Naive B cell (primary cell): ENCODE measurements around the gene AKNAD1. TPM values are rescaled to one million over a fixed set of nuclear protein-coding genes. Genes with fewer than 3 reads are reported as not detected.
A peak's percentile ranks its signal among the peaks of the same experiment; 100 is the strongest.

Source experiments
- ATAC-seq, 2 donors: fragments of 150-1000 bp; cut with Tn5 transposase; 2 replicates each; pipeline ENCODE4 v1.10.0; 2021; ENCODE audit warnings: low read depth in 2 of 2, mild to moderate bottlenecking in 2 of 2, moderate library complexity in 2 of 2
- DNase-seq: peaks from one replicate; pipeline ENCODE4 v3.0.0; 2022
- H3K27ac Mint-ChIP-seq, 6 donors: one replicate each; pipeline ENCODE4 v1.8.0; 2020 to 2022; ENCODE audit warnings: mild to moderate bottlenecking in 6 of 6, mixed read lengths in 6 of 6, moderate library complexity in 5 of 6, inconsistent platforms in 2 of 6
- H3K27me3 Mint-ChIP-seq, 3 donors: one replicate each; pipeline ENCODE4 v1.8.0; 2021 to 2022; ENCODE audit warnings: mixed read lengths in 3 of 3, mild to moderate bottlenecking in 1 of 3
- H3K36me3 Mint-ChIP-seq, 2 donors: one replicate each; pipeline ENCODE4 v1.8.0; 2020 to 2022; ENCODE audit warnings: mixed read lengths in 2 of 2, inconsistent platforms in 1 of 2, mild to moderate bottlenecking in 1 of 2
- H3K4me1 Mint-ChIP-seq, 3 donors: one replicate each; pipeline ENCODE4 v1.8.0; 2020 to 2022; ENCODE audit warnings: mixed read lengths in 3 of 3, inconsistent platforms in 1 of 3, mild to moderate bottlenecking in 1 of 3, moderate library complexity in 1 of 3
- H3K4me3 Mint-ChIP-seq, 8 donors: one replicate each; pipeline ENCODE4 v1.8.0; 2020 to 2022; ENCODE audit warnings: mild to moderate bottlenecking in 8 of 8, mixed read lengths in 8 of 8, moderate library complexity in 8 of 8, inconsistent platforms in 2 of 8
- H3K9me3 Mint-ChIP-seq, 7 donors: one replicate each; pipeline ENCODE4 v1.8.0; 2020 to 2022; ENCODE audit warnings: mixed read lengths in 7 of 7, mild to moderate bottlenecking in 5 of 7, inconsistent platforms in 2 of 7, moderate library complexity in 1 of 7
- polyA plus RNA-seq, 6 donors: library from polyadenylated mRNA; unstranded; fragments of 300-500 nt; fragmentation: Illumina TruSeq; gene quantifications; one replicate each; pipeline ENCODE4 v1.2.3, GENCODE V29; 2021; ENCODE audit warnings: low read depth in 6 of 6

The AKNAD1 gene
- polyA plus RNA-seq, 6 donors from 2014 or later = not detected

DNA sequence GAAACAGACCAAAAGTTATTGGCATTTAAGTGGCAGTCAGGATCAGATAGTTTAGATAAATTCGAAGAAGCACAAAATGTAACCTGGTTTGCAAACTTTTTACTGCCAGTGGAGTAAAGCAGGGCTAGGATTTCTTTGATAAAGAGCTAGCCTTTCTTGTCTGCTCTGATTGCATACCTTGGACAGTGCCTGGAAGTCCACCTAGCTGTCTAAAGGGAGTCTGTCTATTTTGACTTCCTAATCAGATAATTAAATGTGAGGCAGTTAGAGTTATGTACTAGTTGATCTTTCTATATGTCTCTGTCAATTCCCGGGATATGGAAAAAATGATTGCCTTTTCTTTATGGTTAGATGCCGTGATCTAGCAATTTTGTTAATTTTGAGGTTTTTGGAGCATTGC lies 24.0 kb upstream of the AKNAD1 start:
- no peak overlapping the region for H3K27ac Mint-ChIP-seq
- no peak for DNase-seq
- no peaks in the 10 kb centered on the region for H3K27me3 Mint-ChIP-seq
- ATAC-seq = no peak
- no peaks in the 10 kb centered on the region for H3K36me3 Mint-ChIP-seq
- H3K9me3 Mint-ChIP-seq = no peaks in the 10 kb centered on the region
- no peak overlapping the region for H3K4me3 Mint-ChIP-seq
- H3K4me1 Mint-ChIP-seq = peaks cover 6 to 14% (median 13%) of the 10 kb centered on the region in 3 donors

DNA sequence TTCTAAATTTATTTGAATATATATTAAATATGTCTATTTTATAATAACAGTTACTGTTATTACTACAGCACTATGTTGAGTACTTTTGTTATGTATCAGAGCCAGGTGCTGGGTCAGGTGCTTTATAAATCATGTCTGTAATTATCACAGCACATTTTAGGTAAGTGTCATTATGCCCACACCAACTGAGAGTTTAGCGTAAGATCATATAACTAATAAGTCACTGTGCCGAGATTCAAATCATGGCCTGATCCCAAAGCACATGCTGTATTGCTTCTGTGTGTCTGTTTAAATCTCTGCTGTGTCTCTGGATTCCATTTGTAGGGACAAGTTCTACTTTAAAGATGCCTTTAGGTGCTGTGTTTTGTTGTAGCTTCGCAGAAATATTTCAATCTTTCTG lies 21.8 kb upstream of the AKNAD1 start:
- ATAC-seq (no peak), DNase-seq (no peak)
- H3K9me3 Mint-ChIP-seq = no peaks in the 10 kb centered on the region
- H3K27me3 Mint-ChIP-seq = no peaks in the 10 kb centered on the region
- peak overlapping the region in 1 of 8 donors; percentile 97 for H3K4me3 Mint-ChIP-seq
- no peaks in the 10 kb centered on the region for H3K36me3 Mint-ChIP-seq
- H3K27ac Mint-ChIP-seq = no peak overlapping the region
- peaks cover 6 to 14% (median 13%) of the 10 kb centered on the region in 3 donors for H3K4me1 Mint-ChIP-seq

DNA sequence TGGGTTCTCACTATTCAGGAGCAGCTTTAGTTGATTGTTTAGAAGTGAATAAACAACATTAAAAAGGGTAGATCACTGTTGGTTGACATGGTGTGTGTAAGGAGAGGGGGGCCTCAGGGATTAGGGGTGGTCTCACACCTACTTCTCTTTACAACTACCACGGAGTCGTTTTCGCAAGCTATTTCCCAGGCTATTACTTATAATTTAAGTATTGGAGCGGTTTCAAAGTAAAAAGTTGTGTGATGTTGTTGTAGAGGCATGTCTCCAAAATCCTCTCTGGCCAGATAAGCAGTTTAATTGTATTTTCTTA lies 21.2 kb upstream of the AKNAD1 start:
- Mint-ChIP-seq H3K36me3 (no peaks in the 10 kb centered on the region), H3K27me3 (no peaks in the 10 kb centered on the region), H3K4me1 (peaks cover 6 to 14% (median 13%) of the 10 kb centered on the region in 3 donors), H3K9me3 (no peaks in the 10 kb centered on the region), H3K27ac (peak overlapping the region in 4 of 6 donors; percentile 41 to 96 (median 66)), H3K4me3 (peak overlapping the region; percentile 90 to 100 (median 97))
- ATAC-seq (no peak), DNase-seq (no peak)

DNA sequence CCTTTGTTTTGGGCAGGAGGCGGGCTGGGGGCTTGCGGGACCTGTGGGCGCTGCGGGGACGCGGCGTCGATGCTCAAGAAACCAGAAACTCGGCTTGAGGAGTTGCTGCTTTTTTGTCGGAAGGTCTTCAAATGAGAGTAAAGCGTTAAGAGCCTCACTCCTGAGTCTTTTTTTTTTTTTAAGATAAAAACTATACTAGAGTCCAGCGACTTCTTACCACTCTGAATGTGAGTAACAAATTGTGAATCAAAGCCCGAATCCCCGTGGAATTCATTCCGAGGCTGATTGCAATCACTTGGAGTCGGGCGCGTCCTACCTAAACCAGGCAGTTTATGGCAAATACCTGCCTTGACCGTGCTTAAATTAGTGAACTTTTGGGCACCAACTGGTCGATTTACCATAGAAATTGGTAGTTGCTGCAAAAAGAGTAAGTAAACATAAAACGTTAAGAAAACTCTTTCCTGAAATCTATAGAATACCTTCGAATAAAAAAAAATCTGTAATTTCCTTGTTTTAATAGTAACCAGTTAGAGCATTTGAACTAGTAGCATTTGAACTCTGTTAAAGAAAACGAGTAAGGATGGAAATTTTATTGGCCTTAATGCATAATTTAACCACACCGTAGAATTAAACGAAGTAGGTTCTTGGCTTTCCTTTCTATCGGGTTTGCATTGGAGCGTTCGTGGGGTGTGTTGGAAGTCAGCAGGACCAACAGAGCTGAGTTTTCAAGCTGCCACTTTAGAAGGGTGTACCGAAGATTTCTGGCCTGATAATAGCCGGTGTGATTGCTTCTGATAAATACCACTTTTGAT lies 20.7 kb upstream of the AKNAD1 start:
- Mint-ChIP-seq H3K27me3 (no peaks in the 10 kb centered on the region), H3K9me3 (no peaks in the 10 kb centered on the region), H3K4me3 (peak overlapping the region; percentile 90 to 100 (median 97)), H3K36me3 (no peaks in the 10 kb centered on the region), H3K27ac (peak overlapping the region; percentile 67 to 96 (median 88)), H3K4me1 (peaks cover 6 to 14% (median 13%) of the 10 kb centered on the region in 3 donors)
- ATAC-seq = no peak
- DNase-seq = peak; percentile 8

DNA sequence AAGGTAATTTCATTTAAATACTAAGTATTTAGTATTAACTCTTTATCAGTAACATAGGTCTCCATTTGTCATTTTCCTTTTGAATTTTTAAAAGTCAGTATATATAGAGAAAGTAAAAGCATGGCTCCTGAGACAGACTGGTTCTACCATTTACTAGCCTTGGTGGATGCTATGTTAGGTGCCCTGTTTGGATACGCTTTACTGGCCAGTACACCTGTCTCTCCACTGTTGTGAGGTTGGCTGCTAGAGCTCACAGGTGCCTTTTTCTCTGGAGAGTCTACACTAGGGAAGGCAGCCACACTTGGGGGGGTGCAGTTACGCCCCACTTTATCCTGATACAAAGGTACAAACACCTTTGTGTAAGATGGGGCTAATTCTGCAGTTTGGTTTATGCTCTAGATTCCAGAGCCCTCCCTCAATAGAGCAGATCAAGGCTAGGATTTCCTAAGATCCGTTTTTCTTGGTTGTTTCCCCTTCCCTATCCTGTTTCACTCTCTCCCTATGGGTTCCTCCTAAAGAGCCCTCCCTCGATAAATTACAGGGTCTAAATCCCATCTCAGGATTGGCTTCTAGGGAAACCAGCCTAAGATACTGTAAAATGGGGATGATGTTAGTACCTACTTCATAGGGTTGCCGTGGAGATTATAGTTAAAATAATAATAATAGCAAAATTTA lies 14.3 kb upstream of the AKNAD1 start:
- Mint-ChIP-seq H3K27me3 (no peaks in the 10 kb centered on the region), H3K4me1 (peaks cover 0 to under 1% (median under 1%) of the 10 kb centered on the region in 3 donors), H3K36me3 (no peaks in the 10 kb centered on the region), H3K27ac (no peak overlapping the region), H3K4me3 (no peak overlapping the region), H3K9me3 (peaks cover 0 to 2% (median 0%) of the 10 kb centered on the region in 7 donors)
- ATAC-seq = no peak
- no peak for DNase-seq

DNA sequence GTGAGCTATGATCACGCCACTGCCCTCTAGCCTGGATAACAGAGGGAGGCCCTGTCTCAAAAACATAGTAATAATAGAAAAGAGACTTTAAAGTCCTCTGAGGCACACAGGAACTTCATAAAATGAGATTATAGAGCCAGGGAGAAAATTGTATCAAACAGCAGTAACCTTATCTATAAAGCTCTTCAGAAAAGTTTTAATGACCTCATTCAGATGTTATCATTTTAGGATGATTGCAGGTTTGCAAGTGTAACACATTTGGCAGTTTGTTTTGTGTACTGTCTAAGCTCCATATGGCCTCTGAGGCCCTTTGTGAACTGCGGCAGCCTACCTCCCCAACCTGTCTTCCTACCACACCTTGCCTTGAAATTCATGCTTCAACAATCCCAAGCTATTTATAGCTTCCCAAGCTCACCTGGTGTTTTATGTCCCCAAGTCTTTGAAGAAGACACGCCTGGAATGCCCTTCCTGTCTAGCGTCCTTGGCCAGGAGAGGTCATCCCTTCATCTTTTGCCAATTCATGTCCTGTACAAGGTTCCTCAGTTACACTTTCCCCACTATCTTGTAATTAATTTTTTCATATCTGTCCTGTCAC lies 8.5 kb upstream of the AKNAD1 start:
- DNase-seq = no peak
- peaks cover 0 to 2% (median 0%) of the 10 kb centered on the region in 7 donors for H3K9me3 Mint-ChIP-seq
- ATAC-seq = no peak
- H3K27me3 Mint-ChIP-seq = no peaks in the 10 kb centered on the region
- peak overlapping the region in 5 of 6 donors; percentile 2 to 89 (median 46) for H3K27ac Mint-ChIP-seq
- H3K4me3 Mint-ChIP-seq = no peak overlapping the region
- peaks cover 4 to 20% (median 13%) of the 10 kb centered on the region in 3 donors for H3K4me1 Mint-ChIP-seq
- no peaks in the 10 kb centered on the region for H3K36me3 Mint-ChIP-seq

DNA sequence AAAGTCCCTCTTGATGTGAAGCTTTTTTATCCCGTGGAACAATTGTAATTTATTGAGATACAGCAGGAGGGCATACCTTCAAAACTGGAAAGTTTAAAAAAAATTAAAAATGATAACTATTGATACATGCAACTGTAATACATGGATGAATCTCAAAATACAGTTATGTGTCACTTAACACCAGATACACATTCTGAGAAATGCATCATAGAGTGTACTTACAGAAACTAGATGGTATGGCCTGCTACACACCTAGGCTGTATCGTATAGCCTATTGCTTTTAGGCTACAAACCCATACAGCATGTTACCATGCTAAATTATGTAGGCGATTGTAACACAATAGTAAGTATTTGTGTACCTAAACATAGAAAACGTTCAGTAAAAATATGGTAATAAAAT lies 7.1 kb upstream of the AKNAD1 start:
- Mint-ChIP-seq H3K4me1 (peaks cover 4 to 20% (median 13%) of the 10 kb centered on the region in 3 donors), H3K27ac (peak overlapping the region in 5 of 6 donors; percentile 42 to 98 (median 95)), H3K27me3 (no peaks in the 10 kb centered on the region), H3K4me3 (no peak overlapping the region), H3K36me3 (no peaks in the 10 kb centered on the region), H3K9me3 (peaks cover 0 to 2% (median 0%) of the 10 kb centered on the region in 7 donors)
- no peak for DNase-seq
- no peak for ATAC-seq

DNA sequence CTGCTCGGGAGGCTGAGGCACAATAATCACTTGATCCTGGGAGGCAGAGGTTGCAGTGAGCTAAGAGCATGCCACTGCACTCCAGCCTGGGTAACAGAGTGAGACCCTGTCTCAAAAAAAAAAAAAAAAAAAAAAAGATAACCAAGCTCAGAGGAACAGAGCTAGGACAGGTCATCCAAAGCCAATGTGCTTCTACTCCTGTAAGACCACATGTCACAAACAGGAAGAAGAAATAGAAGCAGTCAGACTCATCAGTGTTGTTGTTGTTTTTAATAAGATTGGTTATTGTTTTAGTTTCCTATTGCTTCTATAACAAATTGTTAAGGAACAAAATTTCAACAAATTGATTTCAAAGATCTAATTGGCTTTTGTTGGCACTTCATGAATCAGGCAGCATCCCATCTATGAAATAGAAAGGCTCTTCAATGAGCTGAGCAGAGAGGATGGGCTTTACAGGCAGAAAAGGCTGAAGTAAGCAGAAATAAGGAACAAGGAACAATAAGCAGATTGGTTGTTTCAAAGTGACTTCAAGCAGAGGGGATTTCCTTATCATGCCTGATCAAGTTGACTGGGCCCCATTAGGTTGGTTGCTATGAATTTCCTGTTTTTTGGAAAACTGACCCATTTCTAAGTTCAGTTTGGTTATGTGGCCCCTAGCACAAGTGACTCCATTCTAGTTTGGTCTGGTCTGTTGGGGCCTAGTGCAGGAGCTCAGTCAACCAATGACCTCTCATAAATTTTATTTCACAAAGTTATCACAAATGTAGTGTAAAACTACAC lies 6.0 kb upstream of the AKNAD1 start:
- Mint-ChIP-seq H3K27me3 (no peaks in the 10 kb centered on the region), H3K4me1 (peaks cover 4 to 20% (median 13%) of the 10 kb centered on the region in 3 donors), H3K9me3 (peaks cover 0 to 2% (median 0%) of the 10 kb centered on the region in 7 donors), H3K4me3 (peak overlapping the region in 5 of 8 donors; percentile 9 to 42 (median 25)), H3K27ac (peak overlapping the region; percentile 86 to 98 (median 94)), H3K36me3 (no peaks in the 10 kb centered on the region)
- ATAC-seq (peak; percentile 98 to 99), DNase-seq (peak; percentile 65)

DNA sequence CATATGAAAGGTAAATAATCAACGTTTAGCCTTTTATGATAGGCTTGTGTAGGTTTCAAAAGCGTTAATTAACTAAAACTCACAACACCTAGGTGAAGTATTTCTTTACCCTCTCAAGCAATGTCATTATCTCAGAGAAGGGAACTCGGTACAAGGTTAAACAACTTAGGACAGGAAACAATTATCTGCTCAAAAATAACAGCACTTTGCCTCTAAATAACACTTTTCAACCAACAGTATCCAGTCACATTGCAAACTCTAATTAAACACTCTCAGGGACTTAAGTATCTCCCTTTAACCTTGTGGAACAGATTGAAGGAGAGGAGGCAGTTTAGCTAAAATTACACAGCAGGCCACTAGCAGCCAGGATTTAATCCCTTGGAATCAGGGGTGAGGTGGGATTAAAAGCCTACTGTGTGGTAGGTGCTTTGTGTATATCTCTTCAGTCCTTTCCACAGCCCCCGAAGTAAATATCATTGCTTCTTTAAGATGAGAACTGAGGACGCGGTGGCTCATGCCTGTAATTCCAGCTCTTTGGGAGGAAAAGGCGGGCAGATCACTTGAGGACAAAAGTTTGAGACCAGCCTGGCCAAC lies 5.2 kb upstream of the AKNAD1 start:
- Mint-ChIP-seq H3K9me3 (peaks cover 0 to 2% (median 0%) of the 10 kb centered on the region in 7 donors), H3K36me3 (no peaks in the 10 kb centered on the region), H3K27me3 (no peaks in the 10 kb centered on the region), H3K27ac (peak overlapping the region in 5 of 6 donors; percentile 86 to 98 (median 95)), H3K4me1 (peaks cover 4 to 20% (median 13%) of the 10 kb centered on the region in 3 donors), H3K4me3 (peak overlapping the region in 2 of 8 donors; percentile 6 to 9)
- no peak for DNase-seq
- no peak for ATAC-seq

DNA sequence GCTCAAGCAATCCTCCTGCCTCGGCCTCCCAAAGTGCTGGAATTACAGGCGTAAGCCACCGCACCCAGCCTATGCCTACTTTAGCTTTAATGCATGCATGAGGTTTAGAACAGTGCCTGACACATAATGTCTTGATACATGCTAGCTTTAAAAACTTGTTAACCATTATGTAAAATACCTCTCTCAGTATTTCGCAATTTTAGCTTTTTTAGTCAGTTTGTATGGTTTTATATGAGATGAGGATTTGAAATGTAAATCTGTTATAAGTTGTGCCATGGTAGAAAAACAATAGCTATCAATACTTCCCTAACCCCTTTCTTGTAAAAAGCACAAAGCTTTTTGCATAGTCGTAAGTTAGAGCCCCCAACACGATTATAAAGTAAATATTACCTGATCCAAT lies 4.7 kb upstream of the AKNAD1 start:
- Mint-ChIP-seq H3K9me3 (peaks cover 0 to under 1% (median 0%) of the 10 kb centered on the region in 7 donors), H3K27ac (peak overlapping the region in 4 of 6 donors; percentile 54 to 95 (median 82)), H3K36me3 (no peaks in the 10 kb centered on the region), H3K27me3 (peaks cover 0 to 4% (median 3%) of the 10 kb centered on the region in 3 donors), H3K4me3 (no peak overlapping the region), H3K4me1 (peaks cover 4 to 20% (median 13%) of the 10 kb centered on the region in 3 donors)
- DNase-seq = no peak
- ATAC-seq = no peak

DNA sequence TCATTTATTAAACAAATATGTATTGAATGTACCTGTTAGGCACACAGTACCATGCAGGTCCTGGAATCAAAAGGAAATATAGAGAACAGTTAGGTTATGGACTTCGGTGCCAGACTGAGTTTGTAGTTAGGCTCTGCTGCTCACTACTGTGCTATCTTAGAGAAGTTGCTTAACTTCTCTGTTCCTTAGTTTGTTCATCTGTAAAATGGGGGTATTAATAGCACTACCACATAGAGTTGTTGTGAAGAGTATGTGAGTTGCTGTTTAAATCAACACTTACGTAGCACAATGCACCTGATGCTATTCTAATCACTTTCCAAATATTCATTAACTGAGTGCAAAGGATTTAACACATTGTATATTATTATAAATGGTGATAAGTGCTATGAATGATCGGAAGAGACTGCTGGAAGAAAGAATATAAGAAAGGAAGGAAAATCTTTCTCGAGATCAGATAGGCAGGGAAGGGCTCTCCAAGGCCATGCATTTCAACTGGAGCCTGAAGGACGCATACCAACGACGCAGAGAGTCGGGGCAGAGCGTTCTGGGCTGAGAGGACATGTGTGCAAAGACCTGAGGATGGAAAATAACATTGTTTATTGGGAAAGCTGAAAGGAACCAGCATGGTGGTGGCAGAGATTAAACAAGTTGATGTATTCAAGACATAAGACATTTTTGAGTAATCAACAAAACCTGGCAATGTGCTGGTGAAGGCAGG lies 3.5 kb upstream of the AKNAD1 start:
- Mint-ChIP-seq H3K4me1 (peaks cover 4 to 20% (median 13%) of the 10 kb centered on the region in 3 donors), H3K27ac (peak overlapping the region in 3 of 6 donors; percentile 18 to 56 (median 49)), H3K9me3 (no peaks in the 10 kb centered on the region), H3K4me3 (no peak overlapping the region), H3K27me3 (peaks cover 0 to 9% (median 6%) of the 10 kb centered on the region in 3 donors), H3K36me3 (no peaks in the 10 kb centered on the region)
- DNase-seq = no peak
- no peak for ATAC-seq

DNA sequence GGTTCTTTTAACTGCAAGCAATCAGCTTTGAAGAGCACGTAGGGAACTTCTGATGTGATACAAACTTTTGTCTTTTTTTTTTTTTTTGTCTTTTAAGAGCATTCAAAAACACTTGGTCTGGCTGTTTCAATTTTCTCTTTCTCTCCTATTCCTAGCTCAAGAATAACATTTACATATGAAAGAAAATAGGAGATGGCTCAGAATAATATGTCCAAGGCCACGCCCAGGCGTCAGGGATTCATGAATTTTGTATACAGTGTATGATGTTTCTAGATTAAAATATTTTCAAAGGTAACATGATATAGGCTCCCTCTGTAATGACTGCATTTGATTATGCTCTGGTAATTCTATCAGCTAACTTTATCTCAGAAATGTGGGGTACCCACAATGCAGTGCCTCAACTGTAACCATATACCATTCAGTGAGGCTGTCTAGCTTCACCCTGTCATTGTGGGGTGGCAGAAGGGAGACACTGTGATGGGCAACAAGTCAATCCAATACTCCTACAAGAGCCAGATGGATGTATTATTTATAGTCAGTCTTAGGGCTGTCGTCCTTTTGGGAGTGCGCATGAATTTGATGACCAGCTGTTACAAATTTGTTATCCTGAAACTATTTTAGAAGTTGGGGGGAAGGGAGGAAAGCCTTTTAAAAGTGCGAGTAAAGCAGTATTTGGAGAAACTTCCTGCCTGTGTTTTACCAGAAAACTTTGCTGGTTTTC lies 1.5 kb upstream of the AKNAD1 start:
- Mint-ChIP-seq H3K4me3 (no peak overlapping the region), H3K4me1 (peaks cover 4 to 16% (median 9%) of the 10 kb centered on the region in 3 donors), H3K9me3 (no peaks in the 10 kb centered on the region), H3K36me3 (no peaks in the 10 kb centered on the region), H3K27ac (no peak overlapping the region), H3K27me3 (peaks cover 8 to 17% (median 12%) of the 10 kb centered on the region in 3 donors)
- DNase-seq (no peak), ATAC-seq (no peak)
